GM15510 (cell line): Measurements from ENCODE around the gene SESN2.

Experiments
- POLR2A ChIP-seq: IDR thresholded peaks from 3 replicates; pipeline ENCODE4 v1.6.1; 2011; ENCODE audit warnings: borderline replicate concordance; ENCODE audit not compliant: insufficient read length; ENCODE audit errors: extremely low read depth

Gene SESN2

DNA sequence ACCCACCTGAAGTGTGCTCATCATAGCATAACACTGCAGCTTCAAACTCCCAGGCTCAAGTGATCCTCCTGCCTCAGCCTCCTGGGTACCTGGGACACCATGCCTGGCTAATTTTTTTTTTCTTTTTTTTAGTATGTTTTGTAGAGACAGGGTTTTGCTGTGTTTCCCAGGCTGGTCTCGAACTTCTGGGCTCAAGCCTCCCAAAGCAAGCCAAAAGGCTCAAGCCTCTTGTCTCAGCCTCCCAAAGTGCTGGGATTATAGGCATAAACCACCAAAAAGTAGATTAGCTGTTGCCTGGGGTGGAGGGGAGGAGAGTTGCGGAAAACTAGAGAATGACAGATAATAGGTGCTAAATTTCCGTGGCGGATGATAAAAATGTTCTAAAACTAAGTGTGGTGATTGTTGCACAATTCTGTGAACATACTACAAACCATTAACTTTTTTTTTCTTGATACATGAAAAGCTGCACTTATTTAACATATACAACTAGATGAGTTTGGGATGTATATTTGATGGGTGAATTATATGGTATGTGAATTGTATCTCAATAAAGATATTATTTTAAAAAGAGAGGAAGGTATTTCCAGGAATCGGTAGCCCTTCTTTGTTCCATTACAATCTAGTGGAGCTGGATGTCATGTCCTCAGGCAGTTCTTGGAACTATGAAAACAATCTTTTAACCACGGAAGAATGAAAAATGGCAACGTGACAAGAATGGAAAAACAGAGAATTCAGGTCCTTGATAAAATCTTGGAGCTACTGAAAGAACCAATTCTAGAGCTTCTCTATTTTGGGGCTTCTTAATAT lies 42.3 kb downstream of the SESN2 start:
- no peak for TF ChIP-seq POLR2A

DNA sequence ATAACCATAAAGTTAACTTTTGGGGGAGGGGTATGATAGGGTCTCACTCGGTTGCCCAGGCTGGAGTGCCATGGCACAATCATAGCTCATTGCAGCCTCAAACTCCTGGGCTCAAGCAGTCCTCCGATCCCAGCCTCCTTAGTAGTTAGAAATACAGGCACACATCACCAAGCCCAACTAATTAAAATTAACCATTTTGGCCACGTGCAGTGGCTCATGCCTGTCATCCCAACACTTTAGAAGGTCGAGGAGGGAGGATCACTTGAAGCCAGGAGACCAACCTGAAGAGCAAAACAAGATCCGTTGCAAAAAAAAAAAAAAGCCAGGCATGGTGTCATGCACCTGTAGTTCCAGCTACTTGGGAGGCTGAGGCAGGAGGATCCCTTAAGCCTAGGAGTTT lies 42.9 kb downstream of the SESN2 start:
- no peak for TF ChIP-seq POLR2A

DNA sequence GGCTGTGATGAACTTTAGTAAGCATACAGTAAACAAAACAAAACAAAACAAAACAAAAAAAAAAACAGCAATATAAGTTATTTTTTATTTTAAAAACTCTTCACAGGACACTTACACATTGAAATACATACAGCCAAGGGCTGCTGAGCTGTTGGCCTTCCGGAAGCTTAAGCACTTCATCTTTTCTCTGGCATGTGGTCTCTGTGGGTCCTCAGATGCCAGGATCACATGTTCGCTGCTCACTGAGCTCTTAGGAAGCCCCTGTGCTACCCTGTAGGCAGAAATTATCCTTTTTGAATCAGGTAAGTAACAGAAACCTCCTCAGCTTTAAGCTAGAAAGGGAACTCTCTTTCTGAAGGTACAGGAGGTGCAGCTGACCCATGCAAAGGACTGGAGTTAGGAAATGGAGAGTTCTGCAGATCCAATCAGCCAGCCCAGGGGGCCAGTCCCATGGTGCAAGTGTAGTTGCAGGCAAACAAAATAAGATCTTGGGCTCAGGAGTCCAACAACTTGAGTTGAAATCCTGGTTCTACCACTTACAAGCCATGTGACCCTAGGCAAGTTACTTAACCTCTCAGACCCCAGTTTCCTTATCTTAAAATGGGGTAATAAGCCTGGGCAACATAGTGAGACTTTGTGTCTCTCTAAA lies 47.1 kb downstream of the SESN2 start:
- TF ChIP-seq POLR2A, result no peak

DNA sequence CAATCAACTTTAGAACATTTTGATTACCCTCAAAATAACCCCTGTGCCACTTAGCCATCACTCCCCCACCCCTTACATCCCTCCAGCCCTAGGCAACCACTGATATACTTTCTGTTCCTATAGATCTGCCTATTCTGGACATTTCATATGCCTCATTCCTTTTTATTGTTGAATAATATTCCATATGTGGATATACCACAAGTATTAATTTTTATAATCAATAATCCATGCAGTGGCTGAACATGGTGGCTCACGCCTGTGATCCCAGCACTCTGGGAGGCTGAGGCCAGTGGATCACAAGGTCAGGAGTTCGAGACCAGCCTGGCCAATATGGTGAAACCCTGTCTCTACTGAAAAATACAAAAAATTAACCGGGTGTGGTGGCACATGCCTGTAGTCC lies 49.4 kb downstream of the SESN2 start:
- TF ChIP-seq POLR2A, result no peak

DNA sequence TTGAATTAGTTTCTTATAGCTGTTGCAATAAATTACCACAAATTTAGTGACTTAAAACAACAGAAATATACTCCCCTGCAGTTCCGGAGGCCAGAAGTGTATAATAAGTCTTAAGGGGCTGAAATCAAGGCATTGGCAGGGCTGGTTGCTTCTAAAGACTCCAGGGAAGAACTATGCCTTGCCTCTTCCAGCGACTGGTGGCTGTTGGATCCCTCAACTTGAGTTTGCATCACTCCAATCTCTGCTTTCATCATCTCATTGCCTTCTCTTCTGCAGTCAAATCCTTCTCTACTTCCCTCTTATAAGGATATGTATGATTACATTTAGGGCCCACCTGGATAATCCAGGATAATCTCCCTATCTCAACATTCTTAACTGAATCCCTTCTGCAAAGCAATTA lies 50.4 kb downstream of the SESN2 start:
- TF ChIP-seq POLR2A, result no peak

DNA sequence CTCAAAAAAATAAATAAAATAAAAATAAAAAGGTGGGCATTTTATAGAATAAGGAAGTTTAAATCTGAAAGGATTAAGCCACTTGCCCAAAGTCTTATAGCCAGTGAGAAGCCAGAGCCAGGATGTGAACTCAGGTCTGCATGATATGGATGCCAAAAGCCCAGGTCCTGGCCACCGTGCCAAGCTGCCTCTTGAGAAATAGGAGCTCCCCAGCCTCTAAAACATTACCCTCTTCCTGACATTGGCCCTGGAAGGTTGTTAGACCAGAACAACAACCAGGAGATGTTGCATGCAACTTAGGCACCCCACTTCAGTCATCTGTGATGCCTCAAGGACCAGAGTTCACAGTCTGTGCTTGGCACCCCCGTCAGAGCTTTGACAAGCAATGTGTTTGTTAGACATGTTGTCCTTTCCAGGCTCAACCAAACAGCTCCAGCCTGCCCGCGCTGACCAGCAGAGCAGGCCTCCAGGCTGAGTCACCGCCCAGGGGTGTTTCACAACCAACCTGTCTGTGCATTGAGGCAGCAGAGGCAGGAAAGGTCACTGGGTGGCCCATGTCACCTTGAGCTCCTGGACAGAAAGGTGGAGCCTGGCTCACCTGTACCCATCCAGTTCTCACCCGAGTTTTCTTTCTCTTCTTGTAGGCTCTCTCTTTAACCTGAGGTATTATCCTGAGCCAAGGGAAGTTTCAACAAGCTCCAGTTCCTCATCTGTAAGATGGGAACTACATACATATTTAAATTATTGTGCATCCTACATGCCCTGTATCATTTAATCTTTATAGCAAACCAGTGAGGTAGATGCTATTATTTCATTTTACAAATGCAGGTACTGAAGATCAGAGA lies 54.6 kb downstream of the SESN2 start:
- TF ChIP-seq POLR2A, result no peak

DNA sequence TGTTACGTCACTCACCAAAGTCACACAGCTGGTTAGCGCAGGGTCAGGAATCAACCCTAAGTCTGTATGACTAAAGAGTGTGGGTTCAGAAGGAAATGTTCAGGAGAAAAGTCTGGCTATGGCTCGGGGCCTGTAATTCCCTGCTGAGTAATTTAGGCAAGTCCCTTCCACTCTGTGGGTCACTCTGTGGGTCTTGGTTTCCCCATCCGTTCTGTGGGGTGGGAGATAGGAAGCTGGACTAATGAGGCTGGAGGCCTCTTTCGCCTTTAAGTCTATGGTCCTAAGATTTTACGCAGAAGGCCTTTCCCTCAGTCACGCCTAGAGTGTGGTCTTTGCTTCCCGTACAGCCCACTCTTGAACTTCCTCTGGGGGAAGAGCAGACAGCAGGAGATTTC lies 55.2 kb downstream of the SESN2 start:
- TF ChIP-seq POLR2A, result no peak

DNA sequence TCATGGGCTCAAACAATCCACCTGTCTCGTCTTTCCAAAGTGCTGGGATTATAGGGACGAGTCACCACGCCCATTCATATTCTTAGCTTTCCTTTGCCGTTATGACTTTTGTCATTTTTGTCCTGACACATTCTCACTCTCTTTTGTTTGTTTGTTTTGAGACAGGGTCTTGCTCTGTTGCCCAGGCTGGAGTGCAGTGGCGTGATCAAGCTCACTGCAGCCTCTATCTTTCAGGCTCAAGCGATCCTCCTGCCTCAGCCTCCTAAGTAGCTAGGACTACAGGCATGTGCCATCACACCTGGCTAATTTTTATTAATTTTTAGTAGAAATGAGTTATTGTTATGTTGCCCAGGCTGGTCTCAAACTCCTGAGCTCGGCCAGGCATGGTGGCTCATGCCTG lies 57.7 kb downstream of the SESN2 start:
- no peak for TF ChIP-seq POLR2A

DNA sequence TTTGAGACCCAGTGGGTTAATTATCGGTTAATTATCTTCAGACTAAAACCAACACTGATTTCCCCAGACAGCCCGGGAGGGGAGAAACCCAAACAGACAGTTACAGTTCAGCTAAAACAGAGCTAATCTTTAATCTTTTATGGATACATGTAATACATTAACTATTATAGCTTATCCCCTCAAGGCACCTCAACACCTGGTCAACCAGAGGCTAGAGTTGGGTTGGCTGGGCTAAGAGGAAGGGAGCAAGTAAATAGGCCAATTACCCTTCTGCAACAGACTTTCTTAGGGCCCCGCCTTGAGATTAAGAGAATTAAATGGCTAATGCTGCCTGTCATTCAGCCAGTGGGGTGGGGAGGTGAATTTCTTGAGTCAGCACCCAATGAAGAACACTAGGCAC lies 62.9 kb downstream of the SESN2 start:
- no peak for TF ChIP-seq POLR2A

DNA sequence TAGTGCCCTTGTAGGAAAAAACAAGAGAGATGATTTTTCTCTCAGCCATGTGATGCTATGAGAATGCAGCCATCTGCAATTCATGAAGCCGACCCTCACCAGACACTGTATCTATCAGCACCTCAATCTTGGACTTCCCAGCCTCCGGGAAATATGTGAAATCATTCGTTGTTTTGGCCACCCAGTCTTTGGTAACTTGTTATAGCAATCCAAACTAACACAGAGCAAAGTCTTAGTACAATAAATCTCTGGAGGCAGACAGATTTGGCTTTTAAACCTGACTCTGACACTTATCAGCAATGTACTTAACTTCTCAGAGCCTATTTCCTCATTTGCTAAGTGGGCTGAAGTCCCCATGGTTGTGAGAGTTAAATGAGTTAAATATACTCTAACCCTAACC lies 64.4 kb downstream of the SESN2 start:
- TF ChIP-seq POLR2A, result no peak

DNA sequence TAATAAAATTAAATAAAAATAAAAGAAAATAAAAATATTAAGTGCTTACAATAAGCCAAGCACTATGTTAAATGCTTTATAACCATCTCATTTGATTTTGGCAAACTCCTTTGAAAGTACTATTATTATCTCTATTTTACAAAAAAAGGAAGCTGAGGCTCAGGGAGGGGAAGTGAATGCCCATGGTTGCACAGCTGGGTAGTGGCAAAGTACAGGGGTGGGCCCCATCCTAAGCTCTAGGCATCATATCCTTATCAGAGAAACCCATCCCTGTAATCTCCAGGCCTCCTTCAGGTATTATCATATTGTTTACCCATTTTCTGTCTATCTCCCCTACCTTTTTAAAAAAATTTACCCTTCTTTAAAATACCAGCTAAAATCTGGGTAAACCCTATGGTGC lies 67.2 kb downstream of the SESN2 start:
- no peak for TF ChIP-seq POLR2A

DNA sequence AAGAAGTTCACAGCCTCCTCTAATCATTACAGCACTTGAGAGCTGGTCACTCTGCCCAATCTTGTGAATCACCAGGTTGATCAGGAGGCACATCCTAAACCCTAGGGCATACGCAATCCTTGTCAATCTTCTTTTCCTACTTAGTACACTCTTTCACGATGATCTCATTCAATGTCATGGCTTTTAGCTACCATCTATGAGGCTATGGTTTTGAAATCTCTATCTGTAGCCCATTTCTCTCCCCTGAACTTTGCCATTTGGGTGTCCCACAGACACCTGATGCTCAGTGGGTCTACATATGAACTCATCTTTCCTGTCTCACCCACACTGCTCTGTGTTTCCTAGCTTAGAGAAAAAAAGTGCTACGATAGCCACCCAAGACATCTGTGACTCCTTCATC lies 67.7 kb downstream of the SESN2 start:
- no peak for TF ChIP-seq POLR2A

DNA sequence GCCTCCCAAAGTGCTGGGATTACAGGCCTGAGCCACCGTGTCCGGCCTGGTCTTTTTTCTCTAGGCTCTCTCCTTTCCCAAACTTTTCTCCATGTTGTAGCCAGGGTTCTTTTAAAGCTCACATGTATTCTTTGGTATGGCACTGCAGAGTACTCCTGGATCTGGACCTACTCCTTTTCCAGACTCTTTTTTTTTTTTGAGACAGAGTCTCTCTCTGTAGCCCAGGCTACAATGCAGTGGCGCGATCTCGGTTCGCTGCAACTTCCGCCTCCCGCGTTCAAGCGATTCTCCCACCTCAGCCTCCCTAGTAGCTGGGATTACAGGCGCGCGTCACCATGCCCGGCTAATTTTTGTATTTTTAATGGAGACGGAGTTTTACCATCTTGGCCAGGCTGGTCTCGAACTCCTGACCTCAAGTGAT lies 68.9 kb downstream of the SESN2 start:
- TF ChIP-seq POLR2A, result no peak

DNA sequence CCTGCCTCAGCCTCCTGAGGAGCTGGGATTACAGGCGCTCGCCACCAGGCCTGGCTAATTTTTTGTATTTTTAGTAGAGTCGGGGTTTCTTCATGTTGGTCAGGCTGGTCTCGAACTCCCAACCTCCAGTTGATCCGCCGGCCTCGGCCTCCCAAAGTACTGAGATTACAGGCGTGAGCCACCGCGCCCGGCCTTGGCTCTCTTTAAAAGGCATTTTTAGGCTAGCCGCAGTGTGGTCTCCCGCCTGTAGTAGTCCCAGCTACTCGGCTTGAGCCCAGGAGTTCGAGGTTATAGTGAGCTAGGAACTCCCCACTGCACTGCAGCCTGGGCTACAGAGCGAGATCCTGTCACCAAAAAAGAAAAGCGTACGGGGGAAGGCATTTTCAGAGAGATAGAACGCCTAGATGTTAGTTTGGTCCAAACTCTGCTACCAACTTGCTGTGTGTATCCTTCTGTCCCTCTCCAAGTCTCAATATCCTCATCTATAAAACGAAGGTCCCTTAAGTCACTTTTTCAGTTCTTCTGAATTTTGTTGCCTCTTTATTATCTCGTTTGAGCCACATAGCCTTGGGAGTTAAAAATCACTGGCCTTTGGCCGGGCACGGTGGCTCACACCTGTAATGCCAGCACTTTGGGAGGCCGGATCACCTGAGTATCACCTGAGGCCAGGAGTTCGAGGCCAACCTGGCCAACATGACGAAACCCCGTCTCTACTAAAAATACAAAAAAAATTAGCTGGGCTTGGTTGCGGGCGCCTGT lies 70.3 kb downstream of the SESN2 start:
- TF ChIP-seq POLR2A, result no peak
